Upper lobe of right lung (tissue), 1 donor: ENCODE data around the gene FBXW10. TPM values are rescaled to one million over a fixed set of nuclear protein-coding genes. Genes with fewer than 3 reads are reported as not detected.
A peak's percentile ranks its signal among the peaks of the same experiment; 100 is the strongest.
"Not testable (repeated sequence)": the region's sequence is repeated elsewhere in the genome, so short reads cannot be mapped to it uniquely, and the experiment has no call there.

ENCODE experiments used
- ATAC-seq: fragments of 200-7000 bp; cut with Tn5 transposase; one replicate; pipeline ENCODE4 v1.9.1; 2020; ENCODE audit warnings: mild to moderate bottlenecking, moderate library complexity
- DNase-seq: peaks from one replicate; pipeline ENCODE4 v3.0.0-alpha.2; 2020
- H3K27ac ChIP-seq: fragments of 200-600 bp; one replicate; pipeline ENCODE4 v1.8.0; 2022
- H3K27me3 ChIP-seq: fragments of 200-600 bp; one replicate; pipeline ENCODE4 v1.8.0; 2022; ENCODE audit warnings: mild to moderate bottlenecking
- H3K36me3 ChIP-seq: fragments of 200-600 bp; one replicate; pipeline ENCODE4 v1.8.0; 2022
- H3K4me1 ChIP-seq: fragments of 200-600 bp; one replicate; pipeline ENCODE4 v1.8.0; 2022
- H3K4me3 ChIP-seq: fragments of 200-600 bp; one replicate; pipeline ENCODE4 v1.8.0; 2022; ENCODE audit warnings: mild to moderate bottlenecking
- H3K9me3 ChIP-seq: fragments of 200-600 bp; one replicate; pipeline ENCODE4 v1.8.0; 2022
- intact Hi-C: fragments of 100-400 bp; cut with DNase I; formaldehyde crosslinking; loops from one replicate; pipeline ENCODE4 v1.11.0; 2022
- total RNA-seq: library from RNA; stranded (reverse); fragmentation: NEBNext Ultra II Directional; extraction: Animal tissue kit (Norgen Biotek cat#: 25700); gene quantifications from one replicate; pipeline ENCODE4 v1.2.1, GENCODE V29; 2021
- donor health status: DM: no; HTN: yes; CAD: no; lungs with severe emphysema.

Gene FBXW10
- total RNA-seq, 1 donor from 2014 or later = not detected

- H3K4me3 ChIP-seq, H3K27ac ChIP-seq, H3K27me3 ChIP-seq, H3K4me1 ChIP-seq, H3K9me3 ChIP-seq, H3K36me3 ChIP-seq, intact Hi-C loops, ATAC-seq, DNase-seq: not testable (repeated sequence)
These were observed 20.3 kb upstream of the FBXW10 start for GRCh38 chr17:18723509-18723908.

DNA sequence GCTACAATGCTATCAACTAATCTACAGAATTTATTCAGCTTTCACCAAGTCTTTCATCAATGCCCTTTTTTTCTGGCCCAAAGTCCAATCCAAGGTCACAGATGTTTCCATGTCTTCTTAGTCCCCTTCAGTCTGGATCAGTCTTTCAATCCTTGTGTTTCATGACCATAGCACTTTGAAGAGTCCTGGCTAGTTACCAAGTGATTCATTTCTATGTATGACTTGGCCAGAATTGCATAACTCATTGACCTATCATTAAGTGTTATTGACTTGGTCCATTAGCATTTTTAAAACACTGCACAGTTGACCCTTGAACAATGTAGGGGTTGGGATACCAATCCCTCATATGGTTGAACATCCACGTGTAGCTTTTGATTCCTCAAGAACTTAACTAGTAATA lies 11.4 kb upstream of the FBXW10 start:
- H3K27ac ChIP-seq, DNase-seq, H3K36me3 ChIP-seq, H3K27me3 ChIP-seq, H3K4me1 ChIP-seq, intact Hi-C loops, H3K9me3 ChIP-seq, H3K4me3 ChIP-seq: not testable (repeated sequence)
- peak; percentile 9 for ATAC-seq

- H3K4me3 ChIP-seq, intact Hi-C loops, H3K36me3 ChIP-seq, H3K27ac ChIP-seq, H3K27me3 ChIP-seq, H3K9me3 ChIP-seq, DNase-seq, H3K4me1 ChIP-seq: not testable (repeated sequence)
- ATAC-seq = peak; percentile 83
These were observed 10.5 kb upstream of the FBXW10 start for GRCh38 chr17:18733350-18733749.

- intact Hi-C loops, H3K36me3 ChIP-seq, H3K4me3 ChIP-seq, H3K27ac ChIP-seq, ATAC-seq, H3K9me3 ChIP-seq, H3K27me3 ChIP-seq, H3K4me1 ChIP-seq, DNase-seq: not testable (repeated sequence)
These were observed 4.0 kb upstream of the FBXW10 start for GRCh38 chr17:18739616-18740391.

- not testable (repeated sequence) for DNase-seq
These were observed 2.6 kb upstream of the FBXW10 start for GRCh38 chr17:18741228-18741627.

DNA sequence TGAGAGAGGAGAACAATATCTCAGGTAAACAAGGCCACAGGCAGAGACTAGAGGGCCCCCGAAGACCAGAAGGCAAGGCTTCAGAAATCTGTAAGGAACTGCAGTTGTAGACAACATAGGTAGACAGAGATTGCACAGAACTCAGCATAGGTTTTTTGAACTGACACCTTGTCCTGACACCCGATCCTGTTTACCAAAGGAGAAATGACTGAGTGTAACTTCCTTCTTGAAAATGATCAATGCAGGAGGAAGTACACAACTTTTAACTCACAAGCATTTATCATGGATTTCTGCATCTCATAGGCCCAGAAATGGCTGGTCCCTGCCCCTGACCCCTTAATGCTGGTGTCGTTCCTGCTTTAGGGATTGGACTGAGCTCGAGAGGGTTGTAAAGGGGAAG lies 872 bp downstream of the FBXW10 start:
- H3K36me3 ChIP-seq, intact Hi-C loops, H3K4me1 ChIP-seq, ATAC-seq, H3K27ac ChIP-seq, H3K4me3 ChIP-seq, H3K27me3 ChIP-seq, DNase-seq, H3K9me3 ChIP-seq: not testable (repeated sequence)

More at GRCh38 chr17:18741228-18741627, 2.6 kb upstream of the FBXW10 start:
- H3K4me3 ChIP-seq, H3K4me1 ChIP-seq, H3K27me3 ChIP-seq, H3K36me3 ChIP-seq, H3K9me3 ChIP-seq, H3K27ac ChIP-seq, intact Hi-C loops: not testable (repeated sequence)
- ATAC-seq = peak; percentile 40

DNA sequence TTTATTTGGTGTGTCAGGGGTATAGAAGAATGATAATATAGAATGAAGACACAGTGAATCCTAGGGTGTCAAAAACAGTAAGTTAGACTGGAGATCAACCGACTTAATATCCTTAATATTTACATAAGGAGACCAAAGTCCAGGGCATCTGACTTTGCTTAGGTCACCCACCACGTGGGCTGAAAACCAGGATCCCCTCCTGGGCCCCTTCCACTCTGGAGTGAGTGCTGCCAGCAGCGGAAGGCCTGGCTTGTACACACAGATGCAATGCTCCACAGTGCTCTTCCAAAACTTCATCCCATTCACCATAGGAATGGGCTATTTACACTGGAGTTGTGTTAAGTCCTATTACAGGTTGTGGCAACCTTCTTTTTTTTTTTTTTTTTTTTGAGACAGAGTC lies 2.7 kb downstream of the FBXW10 start:
- ATAC-seq, H3K27ac ChIP-seq, H3K4me3 ChIP-seq, H3K9me3 ChIP-seq, DNase-seq, H3K27me3 ChIP-seq, H3K36me3 ChIP-seq, intact Hi-C loops, H3K4me1 ChIP-seq: not testable (repeated sequence)

DNA sequence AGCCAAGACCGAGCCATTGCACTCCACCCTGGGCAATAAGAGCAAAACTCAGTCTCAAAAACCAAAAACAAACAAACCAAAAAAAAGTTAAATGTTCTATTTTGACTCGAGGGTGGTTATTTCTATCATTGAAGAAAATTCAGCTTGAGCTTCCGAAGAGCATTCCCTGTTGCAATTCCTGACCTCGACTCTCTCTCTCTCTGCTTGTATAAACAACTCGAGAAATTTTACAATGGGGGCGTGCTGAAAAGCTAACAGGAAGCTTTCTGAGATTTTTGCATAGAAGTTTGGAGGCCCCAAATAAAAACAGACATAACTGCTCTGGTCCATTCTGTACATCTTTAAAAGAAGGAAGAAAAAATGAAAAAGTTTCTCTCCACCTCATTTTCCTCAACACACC lies 3.6 kb downstream of the FBXW10 start:
- H3K27me3 ChIP-seq, DNase-seq, H3K4me3 ChIP-seq, ATAC-seq, H3K9me3 ChIP-seq, intact Hi-C loops, H3K4me1 ChIP-seq, H3K36me3 ChIP-seq, H3K27ac ChIP-seq: not testable (repeated sequence)

GRCh38 chr17:18750242-18750641 lies 6.4 kb downstream of the FBXW10 start:
- H3K27ac ChIP-seq, H3K4me1 ChIP-seq, H3K27me3 ChIP-seq, ATAC-seq, DNase-seq, H3K4me3 ChIP-seq, H3K36me3 ChIP-seq, H3K9me3 ChIP-seq, intact Hi-C loops: not testable (repeated sequence)

DNA sequence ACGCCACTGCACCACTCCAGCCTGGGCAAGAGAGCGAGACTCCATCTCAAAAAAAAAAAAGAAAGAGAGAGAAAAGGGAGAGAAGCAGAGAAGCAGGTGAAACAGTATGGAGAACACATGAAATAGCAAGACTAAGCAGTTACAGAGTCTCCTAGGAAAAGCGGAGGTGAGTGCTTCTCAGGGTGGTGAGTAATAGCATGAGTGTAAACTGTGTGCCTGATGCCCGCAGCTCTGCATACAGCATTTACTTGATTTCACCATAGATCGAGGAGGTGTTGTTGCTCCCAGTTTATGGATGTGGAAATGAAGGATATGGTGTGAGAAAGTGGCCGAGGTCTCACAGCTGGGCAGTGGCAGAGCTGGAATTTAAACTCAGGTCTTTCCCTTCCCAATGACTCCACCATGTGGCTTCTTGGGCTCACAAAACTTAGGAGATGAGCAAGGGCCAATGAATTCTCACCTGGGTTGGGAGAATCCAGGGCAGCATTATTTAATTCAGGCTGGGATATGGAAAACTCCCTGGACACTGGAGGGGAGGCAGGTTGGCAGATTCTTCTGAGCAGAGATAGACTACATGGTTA lies 10.1 kb downstream of the FBXW10 start:
- intact Hi-C loops, DNase-seq, H3K36me3 ChIP-seq, H3K27me3 ChIP-seq, H3K9me3 ChIP-seq, H3K4me1 ChIP-seq, H3K27ac ChIP-seq, H3K4me3 ChIP-seq: not testable (repeated sequence)
- ATAC-seq = peak; percentile 67

GRCh38 chr17:18755969-18756368 lies 12.1 kb downstream of the FBXW10 start:
- H3K4me3 ChIP-seq, H3K27ac ChIP-seq, intact Hi-C loops, H3K27me3 ChIP-seq, H3K4me1 ChIP-seq, H3K9me3 ChIP-seq, DNase-seq, H3K36me3 ChIP-seq, ATAC-seq: not testable (repeated sequence)

DNA sequence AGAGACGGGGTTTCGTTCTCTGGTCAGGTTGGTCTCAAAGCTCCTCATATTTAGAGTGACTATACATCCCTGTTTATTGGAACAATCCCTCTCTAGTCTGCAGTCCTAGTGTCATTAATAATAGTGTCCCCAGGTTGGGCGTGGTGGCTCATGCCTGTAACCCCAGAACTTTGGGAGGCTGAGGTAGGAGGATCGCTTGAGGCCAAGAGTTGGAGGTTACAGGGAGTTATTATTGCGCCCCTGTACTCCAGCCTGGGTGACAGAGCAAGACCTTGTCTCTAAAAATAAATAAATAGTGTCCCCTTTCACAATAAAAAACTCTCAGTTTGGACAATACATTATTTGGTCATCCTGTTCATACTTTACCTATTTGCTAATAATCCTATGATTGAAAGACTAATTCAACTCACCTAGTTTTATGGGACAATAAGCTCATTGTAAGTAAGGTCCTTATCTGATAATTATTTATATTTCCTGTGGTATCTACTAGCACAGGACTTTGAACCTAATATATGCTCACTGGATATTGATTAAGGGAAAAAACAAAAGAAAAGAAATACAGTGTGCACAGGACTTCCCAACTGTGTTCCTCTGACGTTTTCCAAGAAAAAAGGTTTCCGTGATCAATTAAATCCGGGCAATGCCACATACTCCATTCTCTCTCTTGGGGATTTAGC lies 13.7 kb downstream of the FBXW10 start:
- H3K4me3 ChIP-seq, H3K4me1 ChIP-seq, H3K27ac ChIP-seq, DNase-seq, ATAC-seq, H3K9me3 ChIP-seq, intact Hi-C loops, H3K27me3 ChIP-seq, H3K36me3 ChIP-seq: not testable (repeated sequence)

DNA sequence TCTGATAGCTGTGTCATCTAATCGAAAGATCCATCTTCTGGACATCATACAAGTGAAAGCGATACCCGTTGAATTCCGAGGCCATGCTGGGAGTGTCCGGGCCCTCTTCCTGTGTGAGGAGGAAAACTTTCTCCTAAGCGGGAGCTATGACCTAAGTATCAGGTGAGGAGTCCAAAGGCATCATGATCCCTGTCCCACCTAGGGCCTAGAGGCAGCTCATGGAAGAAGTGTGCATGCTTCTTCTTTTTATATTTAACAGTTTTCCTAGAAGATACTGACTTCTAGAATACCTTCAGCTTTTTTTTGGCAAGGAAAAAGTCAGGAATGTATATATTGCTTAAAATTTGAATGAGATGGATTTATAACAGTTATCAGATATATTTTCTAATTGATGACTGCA lies 14.5 kb downstream of the FBXW10 start:
- intact Hi-C loops, H3K27me3 ChIP-seq, H3K27ac ChIP-seq, H3K4me1 ChIP-seq, ATAC-seq, H3K4me3 ChIP-seq, DNase-seq, H3K9me3 ChIP-seq, H3K36me3 ChIP-seq: not testable (repeated sequence)

GRCh38 chr17:18760221-18760620 lies 16.4 kb downstream of the FBXW10 start:
- H3K4me3 ChIP-seq, DNase-seq, H3K27ac ChIP-seq, ATAC-seq, H3K9me3 ChIP-seq, H3K27me3 ChIP-seq, H3K4me1 ChIP-seq, intact Hi-C loops, H3K36me3 ChIP-seq: not testable (repeated sequence)
